ELF-1 (cell line): ENCODE data around the gene SH3PXD2A.

Experiments used
- DNase-seq: peaks from one replicate; pipeline ENCODE4 v3.0.0-alpha.2; 2016; ENCODE audit warnings: low read depth, low spot score

SH3PXD2A gene

DNA sequence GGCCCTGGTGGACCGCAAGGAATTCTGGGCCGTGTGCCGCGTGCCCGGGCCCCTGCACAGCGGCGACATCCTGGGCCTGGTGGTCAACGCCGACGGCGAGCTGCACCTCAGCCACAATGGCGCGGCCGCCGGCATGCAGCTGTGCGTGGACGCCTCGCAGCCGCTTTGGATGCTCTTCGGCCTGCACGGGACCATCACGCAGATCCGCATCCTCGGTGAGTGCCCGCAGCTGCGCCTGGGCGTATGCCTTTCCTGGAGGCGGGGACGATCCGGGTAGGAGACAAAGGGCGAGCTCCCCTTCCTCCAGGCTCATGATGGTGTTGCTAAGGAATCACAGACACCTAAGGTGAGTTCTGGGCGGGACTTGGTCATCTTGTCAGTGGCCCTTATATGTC, 270.4 kb downstream of the SH3PXD2A start:
- no peak for DNase-seq

DNA sequence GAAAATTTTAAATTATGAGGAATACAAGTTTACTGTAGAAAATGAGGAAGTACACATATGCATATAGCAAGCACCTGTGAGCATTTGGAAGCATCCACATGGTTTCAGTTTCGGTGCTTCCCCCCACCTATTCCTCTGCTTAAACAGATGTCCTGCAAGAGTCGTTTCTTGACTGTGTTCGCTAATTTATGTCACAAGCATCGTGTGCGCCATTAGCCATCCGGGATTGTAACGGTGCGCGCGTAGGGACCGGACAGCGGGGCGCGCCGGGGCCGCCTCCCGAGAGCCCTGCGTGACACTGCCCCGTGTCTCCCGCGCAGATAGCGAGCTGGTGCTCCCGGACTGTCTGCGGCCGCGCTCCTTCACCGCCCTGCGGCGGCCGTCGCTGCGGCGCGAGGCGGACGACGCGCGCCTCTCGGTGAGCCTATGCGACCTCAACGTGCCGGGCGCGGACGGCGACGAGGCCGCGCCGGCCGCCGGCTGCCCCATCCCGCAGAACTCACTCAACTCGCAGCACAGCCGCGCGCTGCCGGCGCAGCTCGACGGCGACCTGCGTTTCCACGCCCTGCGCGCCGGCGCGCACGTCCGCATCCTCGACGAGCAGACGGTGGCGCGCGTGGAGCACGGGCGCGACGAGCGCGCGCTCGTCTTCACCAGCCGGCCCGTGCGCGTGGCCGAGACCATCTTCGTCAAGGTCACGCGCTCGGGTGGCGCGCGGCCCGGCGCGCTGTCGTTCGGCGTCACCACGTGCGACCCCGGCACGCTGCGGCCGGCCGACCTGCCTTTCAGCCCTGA, 271.0 kb downstream of the SH3PXD2A start:
- DNase-seq = peak; percentile 56

- DNase-seq = no peak
Measured at GRCh38 chr10:103583871-103584215, 271.5 kb downstream of the SH3PXD2A start.

- no peak for DNase-seq
Measured at GRCh38 chr10:103582331-103583123, 272.8 kb downstream of the SH3PXD2A start.

- no peak for DNase-seq
Measured at GRCh38 chr10:103581499-103581898, 273.9 kb downstream of the SH3PXD2A start.

DNA sequence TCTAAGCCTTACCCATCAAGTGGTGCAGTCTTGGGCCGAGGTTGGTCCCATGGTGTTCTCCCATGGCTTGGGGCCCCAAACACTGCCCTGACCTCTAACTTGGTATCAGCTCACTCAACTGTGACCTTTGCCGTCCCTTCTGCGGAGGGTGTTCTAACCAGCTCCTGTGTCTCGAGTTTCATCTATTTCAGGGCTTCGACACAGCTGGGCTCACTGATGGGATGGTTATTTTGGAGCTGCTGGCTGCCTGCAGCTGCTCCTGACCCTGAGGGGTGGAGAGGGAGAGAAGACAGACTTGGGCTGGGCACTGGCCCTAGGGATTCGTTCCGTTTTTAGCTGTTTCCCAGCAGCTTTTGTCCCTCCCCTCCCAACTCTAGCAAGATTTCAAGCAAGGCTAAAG, 274.9 kb downstream of the SH3PXD2A start:
- no peak for DNase-seq

DNA sequence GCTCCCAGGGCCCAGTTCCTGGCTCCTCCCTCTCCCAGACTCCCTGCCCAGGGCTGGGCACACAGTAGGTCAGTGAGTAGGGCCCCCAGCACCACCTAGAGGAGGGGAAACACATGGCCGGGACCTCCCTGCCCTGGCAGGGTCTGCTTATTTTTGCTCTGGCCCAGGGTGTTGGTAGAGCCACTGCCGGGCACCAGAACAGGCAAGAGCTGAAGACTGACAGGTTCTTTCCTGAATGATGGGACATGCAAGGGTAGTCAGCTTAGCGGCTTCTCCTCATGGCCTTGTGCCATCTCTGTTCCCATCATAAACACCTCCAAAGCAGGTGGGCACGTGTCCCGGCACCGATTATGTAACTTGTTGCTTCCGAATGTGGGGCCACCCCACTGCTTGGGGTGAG, 275.4 kb downstream of the SH3PXD2A start:
- DNase-seq = peak; percentile 40

- no peak for DNase-seq
Measured at GRCh38 chr10:103578782-103579382, 276.5 kb downstream of the SH3PXD2A start.

- no peak for DNase-seq
Measured at GRCh38 chr10:103576862-103577261, 278.5 kb downstream of the SH3PXD2A start.

DNA sequence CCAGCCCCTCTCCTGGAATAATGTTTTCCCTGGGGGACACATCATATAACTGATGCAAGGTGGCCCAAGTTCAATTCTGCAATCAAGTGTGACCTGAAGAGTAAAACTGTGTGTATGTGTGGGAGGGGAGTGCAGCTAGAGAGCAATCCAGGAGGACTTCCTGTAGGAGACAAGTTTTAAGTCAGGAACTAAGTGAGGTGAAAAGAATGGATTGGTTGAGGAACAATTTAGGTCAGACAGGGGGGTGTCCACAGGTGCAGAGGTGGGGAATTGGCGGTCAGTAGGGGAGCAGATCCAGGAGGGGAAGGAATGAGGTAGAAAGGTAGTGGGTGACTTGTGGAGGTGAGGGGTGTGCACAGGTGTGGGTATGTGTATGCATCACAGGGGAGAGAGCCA, 279.3 kb downstream of the SH3PXD2A start:
- DNase-seq = no peak

GRCh38 chr10:103575416-103576075, 279.8 kb downstream of the SH3PXD2A start:
- DNase-seq = no peak

DNA sequence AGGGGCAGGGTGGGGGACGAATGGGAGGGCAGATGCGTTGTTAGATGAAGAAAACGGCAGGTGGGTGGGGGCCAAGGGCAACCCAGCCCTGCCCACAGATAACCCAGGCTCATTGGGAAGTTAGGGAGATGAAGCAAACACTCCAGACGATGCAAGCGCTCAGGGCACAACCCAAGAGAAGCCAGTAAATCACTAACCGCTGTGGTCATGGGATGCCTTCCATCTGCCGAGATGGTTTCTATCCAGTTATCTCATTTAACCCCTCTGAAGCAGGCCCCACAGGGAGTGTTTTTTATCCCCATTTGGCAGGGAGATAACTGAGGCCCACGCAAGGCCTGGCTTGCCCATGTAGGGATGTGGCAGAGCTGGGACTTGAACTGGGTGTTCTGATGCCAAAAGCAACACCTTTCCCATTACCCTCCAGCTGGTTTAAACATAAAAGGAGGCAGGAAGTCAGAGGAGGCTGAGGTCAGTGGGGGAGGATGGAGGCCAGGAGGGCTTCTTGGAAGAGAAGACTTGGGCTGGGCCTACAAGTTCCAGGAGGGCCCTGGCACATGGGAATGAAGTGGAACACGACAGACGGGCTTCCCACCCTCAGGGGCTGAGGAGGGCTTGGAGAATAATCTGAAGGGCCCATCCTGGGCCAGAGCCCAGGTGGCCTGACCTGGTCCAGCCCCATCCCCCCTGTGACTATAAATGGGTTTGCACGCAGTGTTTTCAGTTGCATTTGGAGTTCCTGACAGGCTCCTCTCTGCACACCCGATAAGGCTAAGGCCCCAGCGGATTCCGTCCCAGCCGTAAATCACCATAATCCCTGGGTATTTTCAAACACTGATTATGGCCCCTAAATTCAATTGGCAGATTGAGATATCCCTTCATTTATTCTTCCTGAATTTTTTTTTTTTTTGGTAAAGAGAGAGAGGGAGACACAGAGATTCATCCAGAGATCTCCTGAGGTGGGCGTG, 281.0 kb downstream of the SH3PXD2A start:
- DNase-seq = peak; percentile 23

- DNase-seq = no peak
Measured at GRCh38 chr10:103573205-103573487, 282.2 kb downstream of the SH3PXD2A start.

GRCh38 chr10:103572347-103573204, 282.8 kb downstream of the SH3PXD2A start:
- DNase-seq = no peak

- DNase-seq = no peak
Measured at GRCh38 chr10:103571656-103571975, 283.8 kb downstream of the SH3PXD2A start.

DNA sequence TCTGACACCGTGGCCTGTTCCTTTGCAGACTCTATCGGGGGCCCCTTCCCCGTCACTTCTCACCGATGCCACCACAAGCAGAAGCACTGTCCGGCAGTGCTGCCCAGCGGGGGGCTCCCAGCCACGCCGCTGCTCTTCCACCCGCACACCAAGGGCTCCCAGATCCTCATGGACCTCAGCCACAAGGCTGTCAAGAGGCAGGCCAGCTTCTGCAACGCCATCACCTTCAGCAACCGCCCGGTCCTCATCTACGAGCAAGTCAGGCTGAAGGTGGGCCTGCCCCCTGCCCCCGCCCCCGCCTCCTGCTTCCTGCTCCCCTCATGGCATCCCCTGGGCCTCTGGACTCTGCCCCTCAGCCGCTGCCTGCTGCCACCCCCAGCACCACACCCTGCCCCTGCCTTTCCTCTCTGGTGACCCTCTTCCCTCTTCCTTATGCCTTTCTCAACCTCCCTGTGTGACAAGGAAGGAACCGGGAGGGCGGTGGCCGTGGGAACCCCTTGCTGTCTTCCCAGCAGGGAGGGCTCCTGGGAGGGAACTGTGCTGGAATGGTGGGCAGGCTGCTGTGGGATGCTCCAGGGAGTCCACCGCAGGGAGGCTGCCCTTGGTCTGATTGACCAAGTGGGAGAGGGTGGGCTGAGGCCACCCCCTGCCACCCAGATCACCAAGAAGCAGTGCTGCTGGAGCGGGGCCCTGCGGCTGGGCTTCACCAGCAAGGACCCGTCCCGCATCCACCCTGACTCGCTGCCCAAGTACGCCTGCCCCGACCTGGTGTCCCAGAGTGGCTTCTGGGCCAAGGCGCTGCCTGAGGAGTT, 284.3 kb downstream of the SH3PXD2A start:
- DNase-seq = no peak

GRCh38 chr10:103569896-103570295, 285.5 kb downstream of the SH3PXD2A start:
- no peak for DNase-seq

- DNase-seq = no peak
Measured at GRCh38 chr10:103568505-103568904, 286.9 kb downstream of the SH3PXD2A start.

DNA sequence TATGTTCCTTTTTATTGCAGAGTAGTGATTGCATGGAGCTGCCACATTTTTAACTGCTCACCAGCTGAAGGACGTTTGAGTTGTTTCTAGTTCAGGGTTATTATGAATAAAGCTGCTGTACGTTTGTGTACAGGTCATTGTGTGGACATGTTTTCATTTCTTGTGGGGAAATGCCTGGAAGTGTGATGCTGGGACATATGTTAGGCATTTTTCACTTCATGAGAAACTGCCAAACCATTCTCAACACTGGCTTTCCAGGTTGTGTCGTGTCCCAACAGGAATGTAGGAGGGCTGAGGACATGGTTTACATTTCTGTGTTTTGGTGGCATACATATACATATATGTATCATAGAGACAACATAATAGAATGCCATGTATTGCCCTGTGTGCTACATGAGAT, 288.8 kb downstream of the SH3PXD2A start:
- no peak for DNase-seq
